SK-N-SH (cell line): ENCODE data around the gene GCN1. TPM values are rescaled to one million over a fixed set of nuclear protein-coding genes. Genes with fewer than 3 reads are reported as not detected.

Experiments
- CTCF ChIA-PET: fragments of 300-600, 350-600 bp; formaldehyde crosslinking; extraction: SDS; loops from one replicate; lab custom pipeline; 2021; lab: Yijun Ruan, JAX
- POLR2A ChIA-PET: fragments of 350-600 bp; sonication (Branson Sonifier 250); formaldehyde crosslinking; extraction: SDS; loops from one replicate; lab custom pipeline; 2020; ENCODE audit warnings: antibody characterized with exemption, inconsistent platforms; lab: Yijun Ruan, JAX
- DNase-seq: peaks from one replicate; pipeline ENCODE4 v3.0.0; 2012
- H2AFZ ChIP-seq: fragments of 200-600 bp; sonication (generic); 2 replicates; pipeline ENCODE4 v1.8.1; 2016; ENCODE audit warnings: antibody characterized with exemption, mild to moderate bottlenecking, low read depth
- H3F3A ChIP-seq: fragments of 200-600 bp; sonication (generic); replicated peaks from 2 replicates; pipeline ENCODE3; 2016; ENCODE audit warnings: antibody characterized with exemption, mild to moderate bottlenecking; ENCODE audit not compliant: insufficient read depth
- H3K27ac ChIP-seq, 2 experiments: fragments of 200-500 bp in 1 of 2; fragments of 200-600 bp in 1 of 2; sonication (Bioruptor generic) in 1 of 2; sonication (generic), shearing (Covaris generic) in 1 of 2; 2 replicates each; pipeline versions ENCODE4 v1.5.1 to v1.6.1; 2014 to 2016; ENCODE audit warnings: low read depth in 2 of 2, inconsistent platforms in 1 of 2, low read length in 1 of 2, mild to moderate bottlenecking in 1 of 2, mixed read lengths in 1 of 2
- H3K27me3 ChIP-seq: fragments of 200-600 bp; sonication (generic), shearing (Covaris generic); 2 replicates; pipeline ENCODE4 v1.6.1; 2016; ENCODE audit warnings: mixed run types; ENCODE audit not compliant: insufficient read depth
- H3K36me3 ChIP-seq, 2 experiments: fragments of 200-500 bp in 1 of 2; fragments of 200-600 bp in 1 of 2; sonication (Bioruptor generic) in 1 of 2; sonication (generic) in 1 of 2; replicated peaks in 1 of 2; 2 replicates each; pipeline versions ENCODE3 to v1.5.1; 2014 to 2016; ENCODE audit warnings: low read length in 1 of 2, mild to moderate bottlenecking in 1 of 2; ENCODE audit not compliant: insufficient read depth in 2 of 2, control insufficient read depth in 1 of 2
- H3K4me1 ChIP-seq, 2 experiments: fragments of 200-500 bp in 1 of 2; fragments of 200-600 bp in 1 of 2; sonication (Bioruptor generic) in 1 of 2; sonication (generic), shearing (Covaris generic) in 1 of 2; 2 replicates each; pipeline versions ENCODE4 v1.5.1 to v1.6.1; 2014 to 2016; ENCODE audit warnings: low read depth in 1 of 2, low read length in 1 of 2, mixed run types in 1 of 2; ENCODE audit not compliant: insufficient read depth in 2 of 2, control insufficient read depth in 1 of 2
- H3K4me2 ChIP-seq: fragments of 200-600 bp; sonication (generic), shearing (Covaris generic); 2 replicates; pipeline ENCODE4 v1.6.1; 2017; ENCODE audit warnings: mixed run types
- H3K4me3 ChIP-seq, 2 experiments: fragments of 200-500 bp in 1 of 2; fragments of 200-600 bp in 1 of 2; sonication (Bioruptor generic) in 1 of 2; sonication (generic), shearing (Covaris generic) in 1 of 2; 2 replicates each; pipeline versions ENCODE4 v1.5.1 to v1.8.1; 2014 to 2016; ENCODE audit warnings: low read depth in 2 of 2, inconsistent platforms in 1 of 2, low read length in 1 of 2, mild to moderate bottlenecking in 1 of 2, mixed read lengths in 1 of 2, moderate library complexity in 1 of 2
- H3K79me2 ChIP-seq: fragments of 200-600 bp; sonication (generic); 2 replicates; pipeline ENCODE4 v1.8.1; 2017; ENCODE audit warnings: mild to moderate bottlenecking; ENCODE audit not compliant: insufficient read depth
- H3K9ac ChIP-seq: fragments of 200-600 bp; sonication (generic); 2 replicates; pipeline ENCODE4 v1.6.1; 2017; ENCODE audit warnings: mixed run types
- H3K9me2 ChIP-seq: fragments of 200-600 bp; sonication (generic); 2 replicates; pipeline ENCODE4 v1.6.1; 2017; ENCODE audit warnings: mixed run types
- H3K9me3 ChIP-seq: fragments of 200-600 bp; sonication (generic); 2 replicates; pipeline ENCODE4 v1.6.1; 2017; ENCODE audit warnings: mixed run types, mild to moderate bottlenecking, moderate library complexity
- H4K20me1 ChIP-seq: fragments of 200-600 bp; sonication (generic); 2 replicates; pipeline ENCODE4 v1.6.1; 2017; ENCODE audit warnings: mild to moderate bottlenecking, mixed run types; ENCODE audit not compliant: insufficient read depth
- CHD2 ChIP-seq: fragments of 150-350 bp; IDR thresholded peaks from 2 replicates; pipeline ENCODE4 v1.6.1; 2018; ENCODE audit warnings: low read length; ENCODE audit not compliant: partially characterized antibody
- CTCF ChIP-seq: fragments of 200-600 bp; sonication (generic); IDR thresholded peaks from 2 replicates; pipeline ENCODE4 v1.6.1; 2017; ENCODE audit warnings: antibody characterized with exemption, mild to moderate bottlenecking, moderate library complexity
- EZH2phosphoT487 ChIP-seq: fragments of 200-600 bp; sonication (generic); IDR thresholded peaks from 2 replicates; pipeline ENCODE4 v1.6.1; 2017; ENCODE audit warnings: low read depth, mixed run types, mild to moderate bottlenecking, antibody characterized with exemption, moderate library complexity, borderline replicate concordance
- JUND ChIP-seq: IDR thresholded peaks from 2 replicates; pipeline ENCODE4 v1.4.0; 2012
- NFIC ChIP-seq: IDR thresholded peaks from 2 replicates; pipeline ENCODE4 v1.4.0; 2012; ENCODE audit warnings: borderline replicate concordance
- PBX3 ChIP-seq: IDR thresholded peaks from 2 replicates; pipeline ENCODE4; 2012
- RCOR1 ChIP-seq: fragments of 150-350 bp; IDR thresholded peaks from 2 replicates; pipeline ENCODE4 v1.6.1; 2017; ENCODE audit warnings: antibody characterized with exemption, low read length
- RFX5 ChIP-seq: IDR thresholded peaks from 2 replicates; pipeline ENCODE4 v1.6.1; 2012; ENCODE audit warnings: mild to moderate bottlenecking, improper control_type of control experiment, low read length
- WGBS: methylation state at CpG from one replicate; pipeline ENCODE4 v1.1.6; 2017; ENCODE audit warnings: low lambda C conversion rate; 5-methylcytosine and 5-hydroxymethylcytosine counted together
- polyA plus RNA-seq, 3 experiments: library from polyadenylated mRNA; depleted of rRNA; stranded (reverse); fragments of >200 nt; gene quantifications; 2 replicates each; pipeline ENCODE4 v1.2.3, GENCODE V29; 2012
- TF ChIP-seq, protein P1 (sequence below): IDR thresholded peaks from 2 replicates; pipeline ENCODE4 v1.4.0; 2012; ENCODE audit warnings: low read depth
- TF ChIP-seq, protein P2 (sequence below): fragments of 150-350 bp; IDR thresholded peaks from 2 replicates; pipeline ENCODE4 v1.6.1; 2017; ENCODE audit warnings: antibody characterized with exemption, low read length, low read depth, borderline replicate concordance
- TF ChIP-seq, protein P3 (sequence below): IDR thresholded peaks from 2 replicates; pipeline ENCODE4 v1.4.0; 2012; ENCODE audit warnings: low read depth, borderline replicate concordance

Gene GCN1
- polyA plus RNA-seq, 1 of the 3 experiments (the other 2 are of a cell fraction), result 54.4 TPM

DNA sequence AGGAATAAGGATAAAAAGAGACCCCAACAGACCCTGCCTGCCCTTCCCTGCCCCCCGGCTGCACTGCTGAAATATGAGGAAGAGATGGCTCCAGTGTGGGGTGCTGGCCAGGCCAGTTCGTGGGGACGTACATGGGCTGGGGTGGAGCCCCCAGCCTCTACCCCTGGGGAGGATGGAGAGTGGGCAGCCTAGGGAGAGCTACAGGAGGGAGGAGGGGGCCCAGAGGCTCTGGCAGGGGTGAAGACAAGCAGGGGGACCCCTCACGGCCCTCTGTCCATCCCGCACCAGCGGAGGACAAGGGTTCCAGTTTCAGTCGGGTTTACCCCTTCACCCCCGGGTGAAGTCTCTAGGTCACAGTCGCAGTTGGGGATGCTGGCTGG lies 17.4 kb upstream of the GCN1 start:
- Histone ChIP-seq H3K79me2 (peaks cover 5% of the 10 kb centered on the region; the same call in 1 of the 2 replicates), H2AFZ (no peak overlapping the region), H3K4me2 (no peak overlapping the region), H3K9me2 (no peaks in the 10 kb centered on the region), H3K9me3 (no peaks in the 10 kb centered on the region), H3K4me3 (no peak overlapping the region), H3K27me3 (no peaks in the 10 kb centered on the region), H3K9ac (no peak overlapping the region)
- POLR2A ChIA-PET, result interaction anchor here (2.4 kb wide), 1 partner anchor 11 kb away, joined by 9 read pairs; the partner anchor contains the start of gene RPLP0
- CTCF ChIA-PET, result interaction anchor here (1.4 to 14.6 kb wide), 2 partner anchors 11 to 14 kb away, joined by 3 to 116 read pairs; partner anchors contain the start of gene RPLP0
- DNase-seq, result peak; percentile 19
- TF ChIP-seq PBX3 (no peak), EZH2phosphoT487 (no peak), RFX5 (no peak), CHD2 (no peak), RCOR1 (no peak), JUND (no peak), NFIC (no peak), CTCF (no peak)
- TF ChIP-seq, protein P1, sequence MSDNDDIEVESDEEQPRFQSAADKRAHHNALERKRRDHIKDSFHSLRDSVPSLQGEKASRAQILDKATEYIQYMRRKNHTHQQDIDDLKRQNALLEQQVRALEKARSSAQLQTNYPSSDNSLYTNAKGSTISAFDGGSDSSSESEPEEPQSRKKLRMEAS, result no peak
- TF ChIP-seq, protein P2, sequence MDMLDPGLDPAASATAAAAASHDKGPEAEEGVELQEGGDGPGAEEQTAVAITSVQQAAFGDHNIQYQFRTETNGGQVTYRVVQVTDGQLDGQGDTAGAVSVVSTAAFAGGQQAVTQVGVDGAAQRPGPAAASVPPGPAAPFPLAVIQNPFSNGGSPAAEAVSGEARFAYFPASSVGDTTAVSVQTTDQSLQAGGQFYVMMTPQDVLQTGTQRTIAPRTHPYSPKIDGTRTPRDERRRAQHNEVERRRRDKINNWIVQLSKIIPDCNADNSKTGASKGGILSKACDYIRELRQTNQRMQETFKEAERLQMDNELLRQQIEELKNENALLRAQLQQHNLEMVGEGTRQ, result no peak
- TF ChIP-seq, protein P3, sequence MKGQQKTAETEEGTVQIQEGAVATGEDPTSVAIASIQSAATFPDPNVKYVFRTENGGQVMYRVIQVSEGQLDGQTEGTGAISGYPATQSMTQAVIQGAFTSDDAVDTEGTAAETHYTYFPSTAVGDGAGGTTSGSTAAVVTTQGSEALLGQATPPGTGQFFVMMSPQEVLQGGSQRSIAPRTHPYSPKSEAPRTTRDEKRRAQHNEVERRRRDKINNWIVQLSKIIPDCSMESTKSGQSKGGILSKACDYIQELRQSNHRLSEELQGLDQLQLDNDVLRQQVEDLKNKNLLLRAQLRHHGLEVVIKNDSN, result no peak
- TF ChIP-seq, all 33 proteins: peak for 0
- Histone ChIP-seq H4K20me1 (no peaks in the 10 kb centered on the region), H3K27ac (no peak overlapping the region), H3K36me3 (peaks cover 39 to 74% of the 10 kb centered on the region in 2 experiments), H3F3A (peaks cover 31% of the 10 kb centered on the region), H3K4me1 (no peaks in the 10 kb centered on the region)
- 77% methylated on average over 6 of the region's 9 CpGs for WGBS
